K562 (cell line): ENCODE results near the gene RNASE4. TPM values are rescaled to one million over a fixed set of nuclear protein-coding genes. Genes with fewer than 3 reads are reported as not detected.

ENCODE experiments used
- AFF1 ChIP-seq, 2 experiments: fragments of 450-650 bp; IDR thresholded peaks; 2 replicates each; pipeline ENCODE4 v1.6.1; 2018; ENCODE audit warnings: mild to moderate bottlenecking in 2 of 2, low read depth in 1 of 2; ENCODE audit not compliant: partially characterized antibody in 2 of 2
- BRCA1 ChIP-seq, 2 experiments: fragments of 450-650 bp in 1 of 2; sonication (generic) in 1 of 2; formaldehyde crosslinking in 1 of 2; IDR thresholded peaks; 2 replicates each; pipeline versions ENCODE4 v1.5.0 to v1.6.1; 2017 to 2020; ENCODE audit warnings: mild to moderate bottlenecking in 1 of 2, missing genetic modification reagents in 1 of 2
- CLOCK ChIP-seq: fragments of 250-450 bp; sonication (Bioruptor Pico); IDR thresholded peaks from 2 replicates; pipeline ENCODE4 v1.4.0; 2020; ENCODE audit warnings: mild to moderate bottlenecking, moderate library complexity, borderline replicate concordance
- CREM ChIP-seq: IDR thresholded peaks from 2 replicates; pipeline ENCODE4 v1.6.1; 2014; ENCODE audit warnings: antibody characterized with exemption, low read depth
- CTCFL ChIP-seq: IDR thresholded peaks from 2 replicates; pipeline ENCODE4 v1.6.1; 2011; ENCODE audit warnings: borderline replicate concordance, low read depth, mild to moderate bottlenecking, moderate library complexity, low read length; ENCODE audit not compliant: insufficient read depth, poor library complexity, severe bottlenecking
- HEY1 ChIP-seq: fragments of 250-450 bp; sonication (Bioruptor Pico); IDR thresholded peaks from 2 replicates; pipeline ENCODE4 v1.5.0; 2020; ENCODE audit warnings: mild to moderate bottlenecking, moderate library complexity, borderline replicate concordance
- KDM1A ChIP-seq, 2 experiments: fragments of 450-650 bp; IDR thresholded peaks; 2 replicates each; pipeline ENCODE4 v1.6.1; 2016; ENCODE audit warnings: mild to moderate bottlenecking in 2 of 2
- NFIC ChIP-seq: fragments of 450-650 bp; IDR thresholded peaks from 2 replicates; pipeline ENCODE4 v1.6.1; 2017; ENCODE audit warnings: mild to moderate bottlenecking, inconsistent platforms
- RBM17 ChIP-seq: fragments of 200-400 bp; formaldehyde crosslinking; IDR thresholded peaks from 2 replicates; pipeline ENCODE4 v1.6.1; 2017; ENCODE audit warnings: low read depth, mild to moderate bottlenecking, low read length, borderline replicate concordance
- RCOR1 ChIP-seq, 2 experiments: IDR thresholded peaks; 2 replicates each; pipeline ENCODE4 v1.6.1; 2012; ENCODE audit warnings: low read depth in 2 of 2, low read length in 2 of 2, borderline replicate concordance in 1 of 2, improper control_type of control experiment in 1 of 2
- SMARCC2 ChIP-seq: fragments of 450-650 bp; IDR thresholded peaks from 2 replicates; pipeline ENCODE4 v1.6.1; 2017; ENCODE audit warnings: antibody characterized with exemption, moderate library complexity, mild to moderate bottlenecking, low read depth
- SUPT5H ChIP-seq: fragments of 450-650 bp; IDR thresholded peaks from 2 replicates; pipeline ENCODE4 v1.6.1; 2016
- TFE3 ChIP-seq: fragments of 450-650 bp; formaldehyde crosslinking; IDR thresholded peaks from 2 replicates; pipeline ENCODE4 v1.4.0; 2020; ENCODE audit warnings: mild to moderate bottlenecking, mixed read lengths
- polyA plus RNA-seq, 8 experiments: library from polyadenylated mRNA; depleted of rRNA in 4 of 8; stranded (reverse) in 5 of 8; unstranded in 3 of 8; fragments of >200 nt; fragmentation: Nextera tagmentation in 2 of 8; fragmentation: Illumina TruSeq in 1 of 8; extraction: Ambion mirVana in 2 of 8; extraction: Trizol in 1 of 8; gene quantifications; 2 replicates each; pipeline versions ENCODE4 v1.2.1 to v1.2.3, GENCODE V29; 2011 to 2014; ENCODE audit warnings: inconsistent platforms in 1 of 8, missing spikeins in 1 of 8
- total RNA-seq, 7 experiments: library from RNA; depleted of rRNA in 6 of 7; stranded (reverse); fragments of >200 nt in 6 of 7; fragmentation: Illumina TruSeq in 2 of 7; extraction: Trizol in 2 of 7; gene quantifications; 2 replicates each; pipeline versions ENCODE4 v1.2.1 to v1.2.3, GENCODE V29; 2011 to 2021; ENCODE audit warnings: low replicate concordance in 1 of 7
- TF ChIP-seq, protein P1 (sequence below), 2 experiments: fragments of 450-650 bp in 1 of 2; sonication (generic) in 1 of 2; formaldehyde crosslinking; conservative IDR thresholded peaks; 2 replicates each; pipeline versions ENCODE4 v1.4.0 to v1.8.1; 2020 to 2022; ENCODE audit warnings: mild to moderate bottlenecking in 1 of 2, missing genetic modification reagents in 1 of 2

RNASE4 gene
- total and polyA plus RNA-seq, 9 of the 15 experiments (the other 6 are each of a cell fraction or from before 2014, with no cell fraction given), result 0.09 to 0.22 (median 0.13) TPM; not detected in 2

GRCh38 chr14:20683125-20683890, 1.1 kb upstream of the RNASE4 start (continued):
- TF ChIP-seq RBM17, result no peak
- TF ChIP-seq KDM1A (IDR thresholded peaks at IDR 0.05), result peak; percentile 98
- TF ChIP-seq CREM, result peak; percentile 58
- TF ChIP-seq, protein P1, sequence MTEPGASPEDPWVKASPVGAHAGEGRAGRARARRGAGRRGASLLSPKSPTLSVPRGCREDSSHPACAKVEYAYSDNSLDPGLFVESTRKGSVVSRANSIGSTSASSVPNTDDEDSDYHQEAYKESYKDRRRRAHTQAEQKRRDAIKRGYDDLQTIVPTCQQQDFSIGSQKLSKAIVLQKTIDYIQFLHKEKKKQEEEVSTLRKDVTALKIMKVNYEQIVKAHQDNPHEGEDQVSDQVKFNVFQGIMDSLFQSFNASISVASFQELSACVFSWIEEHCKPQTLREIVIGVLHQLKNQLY (CRISPR knock-in tag; conservative IDR thresholded peaks at IDR 0.05), result no peak
- no peak for TF ChIP-seq HEY1 (CRISPR knock-in tag)
- no peak for TF ChIP-seq CLOCK (CRISPR knock-in tag)
- TF ChIP-seq TFE3 (CRISPR knock-in tag), result no peak
- TF ChIP-seq SMARCC2, result no peak
- no peak for TF ChIP-seq BRCA1 (IDR thresholded peaks at IDR 0.05)
- TF ChIP-seq BRCA1 (CRISPR knock-in tag; IDR thresholded peaks at IDR 0.05), result no peak
- peak; percentile 69; the same call in 1 of the 2 replicates for TF ChIP-seq NFIC
- TF ChIP-seq AFF1 (IDR thresholded peaks at IDR 0.05; ENCODE audit: low read depth in 1 of 2, partially characterized antibody in 2 of 2), result no peak
- TF ChIP-seq CTCFL, result no peak
- peak; percentile 97 to 98 for TF ChIP-seq RCOR1 (IDR thresholded peaks at IDR 0.05; ENCODE audit: borderline replicate concordance in 1 of 2, low read depth in 2 of 2, low read length in 2 of 2)
- TF ChIP-seq SUPT5H, result no peak
